GM10248 (cell line): ENCODE data around the gene TMA7B.

ENCODE experiments used
- CTCF ChIA-PET: fragments of 300-600 bp; sonication (Branson Sonifier 250); formaldehyde crosslinking; extraction: SDS; loops from one replicate; lab custom pipeline; 2021; ENCODE audit warnings: antibody characterized with exemption; lab: Yijun Ruan, JAX
- POLR2A ChIA-PET: fragments of 350-650 bp; sonication (Branson Sonifier 250); formaldehyde crosslinking; extraction: SDS; loops from one replicate; lab custom pipeline; 2020; ENCODE audit warnings: antibody characterized with exemption; lab: Yijun Ruan, JAX
- DNase-seq: peaks from one replicate; pipeline ENCODE4 v3.0.0; 2012; ENCODE audit errors: extremely low spot score
- TF ChIP-seq, protein P1 (sequence below): IDR thresholded peaks from 2 replicates; pipeline ENCODE4 v1.5.1; 2012; ENCODE audit warnings: mild to moderate bottlenecking, low read depth; ENCODE audit errors: extremely low read depth, missing control alignments, control extremely low read depth

The TMA7B gene

DNA sequence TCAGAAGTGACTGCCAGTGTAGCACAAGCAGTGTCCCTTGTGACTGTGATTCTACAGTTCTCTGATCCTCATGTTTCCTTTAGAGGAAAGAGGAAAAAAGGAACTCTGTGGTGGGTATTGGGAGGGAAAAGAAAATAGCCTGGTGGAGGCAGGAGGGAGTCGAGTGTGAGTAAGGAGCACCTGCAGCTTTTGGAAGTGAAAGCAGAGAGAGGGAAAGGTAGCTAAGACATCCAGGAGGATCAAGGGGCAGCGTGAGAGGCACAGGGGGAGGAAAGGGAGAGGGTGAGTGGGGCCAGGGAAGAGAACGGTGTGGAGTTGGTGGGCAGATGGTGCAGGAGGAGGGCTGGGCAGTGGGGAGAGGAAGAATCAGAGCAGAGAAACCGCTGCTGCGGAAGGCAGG is 12.4 kb downstream of the TMA7B start:
- POLR2A ChIA-PET, result no interaction called here
- TF ChIP-seq, protein P1, sequence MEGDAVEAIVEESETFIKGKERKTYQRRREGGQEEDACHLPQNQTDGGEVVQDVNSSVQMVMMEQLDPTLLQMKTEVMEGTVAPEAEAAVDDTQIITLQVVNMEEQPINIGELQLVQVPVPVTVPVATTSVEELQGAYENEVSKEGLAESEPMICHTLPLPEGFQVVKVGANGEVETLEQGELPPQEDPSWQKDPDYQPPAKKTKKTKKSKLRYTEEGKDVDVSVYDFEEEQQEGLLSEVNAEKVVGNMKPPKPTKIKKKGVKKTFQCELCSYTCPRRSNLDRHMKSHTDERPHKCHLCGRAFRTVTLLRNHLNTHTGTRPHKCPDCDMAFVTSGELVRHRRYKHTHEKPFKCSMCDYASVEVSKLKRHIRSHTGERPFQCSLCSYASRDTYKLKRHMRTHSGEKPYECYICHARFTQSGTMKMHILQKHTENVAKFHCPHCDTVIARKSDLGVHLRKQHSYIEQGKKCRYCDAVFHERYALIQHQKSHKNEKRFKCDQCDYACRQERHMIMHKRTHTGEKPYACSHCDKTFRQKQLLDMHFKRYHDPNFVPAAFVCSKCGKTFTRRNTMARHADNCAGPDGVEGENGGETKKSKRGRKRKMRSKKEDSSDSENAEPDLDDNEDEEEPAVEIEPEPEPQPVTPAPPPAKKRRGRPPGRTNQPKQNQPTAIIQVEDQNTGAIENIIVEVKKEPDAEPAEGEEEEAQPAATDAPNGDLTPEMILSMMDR, result no peak
- DNase-seq, result no peak
- CTCF ChIA-PET, result interaction anchor here (1.6 kb wide), 1 partner anchor 52 kb away, joined by 7 read pairs; no protein-coding TSS in a partner anchor

DNA sequence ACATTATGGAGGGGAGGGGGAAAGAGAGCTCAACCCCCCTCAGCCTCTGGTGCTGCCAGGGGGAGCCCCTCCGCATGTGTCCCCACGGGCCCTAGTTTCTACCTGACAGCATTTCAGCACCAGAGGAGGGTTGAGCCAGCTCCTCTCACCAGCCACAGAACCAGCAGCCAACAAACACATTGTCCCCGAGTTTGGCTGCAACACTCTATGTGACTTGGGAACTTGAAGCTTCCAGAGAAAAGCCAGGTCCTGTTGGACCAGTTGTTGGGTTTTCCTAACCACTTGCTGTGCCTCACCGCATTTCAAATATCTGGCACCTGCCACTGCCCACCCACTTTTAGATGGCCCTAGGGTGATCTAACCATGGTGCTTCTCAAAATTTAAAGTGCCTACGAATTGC is 13.5 kb downstream of the TMA7B start:
- POLR2A ChIA-PET, result no interaction called here
- CTCF ChIA-PET, result no interaction called here
- TF ChIP-seq, protein P1, result no peak
- no peak for DNase-seq

DNA sequence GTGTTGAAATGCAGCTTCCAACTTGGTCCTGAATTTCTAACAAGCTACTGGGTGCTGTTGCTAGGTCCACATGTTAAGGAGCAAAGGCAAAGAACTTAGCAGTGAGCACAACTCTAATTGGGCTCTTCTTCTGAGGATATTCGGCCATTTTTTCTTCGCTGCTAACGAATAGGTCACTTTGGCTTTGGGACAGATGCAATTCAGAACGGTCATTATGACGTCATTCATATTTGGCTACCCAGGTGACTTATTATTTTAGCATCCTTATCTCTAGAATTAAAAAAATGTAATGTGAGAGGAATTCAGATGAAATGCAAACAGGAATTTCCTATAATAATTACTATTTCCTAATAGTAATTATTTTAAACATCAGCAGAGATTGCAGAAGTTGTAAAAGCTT is 13.9 kb downstream of the TMA7B start:
- DNase-seq, result no peak
- TF ChIP-seq, protein P1, result no peak
- POLR2A ChIA-PET, result no interaction called here
- CTCF ChIA-PET, result no interaction called here

DNA sequence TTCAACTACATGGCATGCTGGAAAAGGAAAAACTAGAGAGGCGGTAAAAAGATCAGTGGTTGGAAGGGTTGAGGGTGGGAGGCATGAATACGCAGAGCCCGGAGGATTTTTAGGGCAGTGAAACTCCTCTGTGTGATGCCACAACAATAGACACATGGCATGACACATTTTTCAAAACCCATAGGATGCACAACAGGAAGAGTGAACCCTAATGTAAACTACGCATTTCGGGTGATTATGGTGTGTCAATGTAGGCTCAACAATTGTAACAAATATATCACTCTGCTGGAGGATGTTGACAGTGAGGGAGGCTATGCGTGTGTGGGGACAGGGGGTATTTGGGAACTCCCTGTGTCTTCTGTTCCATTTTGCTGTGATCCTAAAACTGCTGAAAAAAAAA is 18.9 kb downstream of the TMA7B start:
- DNase-seq, result no peak
- POLR2A ChIA-PET, result no interaction called here
- TF ChIP-seq, protein P1, result no peak
- CTCF ChIA-PET, result interaction anchor here (1.0 kb wide), 1 partner anchor 18 kb away, joined by 3 read pairs; no protein-coding TSS in a partner anchor

DNA sequence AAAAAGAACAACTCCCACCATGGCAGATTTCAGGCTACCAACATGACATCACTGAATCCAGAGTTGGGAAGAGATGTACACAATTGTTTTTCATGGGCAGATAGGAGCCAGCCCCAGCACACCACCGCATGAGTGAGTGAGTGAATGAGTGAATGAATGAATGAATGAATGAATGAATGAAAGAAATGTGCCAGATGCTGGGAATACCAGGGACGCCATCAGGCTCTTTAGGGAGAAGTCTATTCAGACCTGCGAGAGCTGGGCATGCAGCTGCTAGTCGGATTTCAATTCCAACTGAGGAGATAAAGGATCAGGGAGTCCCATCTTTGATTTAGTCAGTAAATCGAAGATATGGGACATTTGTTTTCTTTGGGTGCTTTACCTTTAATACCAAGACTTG is 19.3 kb downstream of the TMA7B start:
- ChIA-PET CTCF (no interaction called here), POLR2A (no interaction called here)
- DNase-seq, result no peak
- TF ChIP-seq, protein P1, result no peak

DNA sequence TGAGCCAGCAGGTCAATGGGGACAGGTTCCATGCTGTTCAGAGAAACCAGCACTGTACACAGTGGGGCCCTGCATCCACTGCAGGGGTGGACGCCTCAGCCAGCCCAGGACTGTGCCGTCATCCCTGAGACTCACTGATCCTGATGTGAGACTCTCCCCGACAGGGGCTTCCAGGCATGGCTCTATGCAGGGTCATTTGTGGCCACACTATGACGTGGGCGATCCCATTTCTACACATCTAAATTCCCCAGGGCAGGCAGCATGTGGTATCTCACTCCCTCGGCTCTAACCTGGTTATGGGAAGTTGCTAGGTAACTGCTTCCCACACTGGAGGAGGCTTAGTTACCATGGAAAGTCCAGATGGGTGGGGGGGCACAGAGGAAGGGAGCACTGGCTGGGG is 20.4 kb downstream of the TMA7B start:
- ChIA-PET CTCF (no interaction called here), POLR2A (no interaction called here)
- TF ChIP-seq, protein P1, result no peak
- no peak for DNase-seq
